B cell (primary cell): ENCODE data around the gene VWA3B.

Source experiments
- CTCF ChIP-seq: fragments of 200-600 bp; IDR thresholded peaks from one replicate; pipeline ENCODE4 v1.8.0; 2022; ENCODE audit warnings: antibody characterized with exemption, mild to moderate bottlenecking
- EZH2 ChIP-seq: IDR thresholded peaks from 2 replicates; pipeline ENCODE4 v1.6.1; 2012; ENCODE audit warnings: borderline replicate concordance, low read depth, mild to moderate bottlenecking, moderate library complexity, low read length; ENCODE audit not compliant: insufficient read depth, poor library complexity, severe bottlenecking

DNA sequence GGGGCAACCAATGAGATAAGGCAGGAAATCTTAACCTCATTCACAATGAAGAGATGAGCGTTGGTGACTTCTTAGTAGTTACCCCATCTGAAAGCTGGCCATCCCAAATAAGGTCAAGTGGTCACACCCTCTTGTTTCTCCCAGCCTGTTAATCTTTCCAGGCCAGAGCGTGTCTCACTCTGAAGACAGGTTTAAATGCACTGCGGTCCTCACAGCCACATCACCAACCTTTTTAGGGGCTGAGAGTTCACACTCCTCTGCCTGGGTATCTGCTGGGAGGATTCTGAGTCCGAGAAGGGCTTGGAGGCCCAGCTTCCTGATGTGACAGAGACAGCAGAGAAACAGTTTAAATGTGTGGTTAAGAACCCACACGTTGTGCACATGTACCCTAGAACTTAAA is 246.0 kb downstream of the VWA3B start:
- TF ChIP-seq CTCF (no peak), EZH2 (no peak)
